ENCODE results near the gene ASCC1. TPM values are rescaled to one million over a fixed set of nuclear protein-coding genes. Genes with fewer than 3 reads are reported as not detected.
"Not testable (repeated sequence)": the region's sequence is repeated elsewhere in the genome, so short reads cannot be mapped to it uniquely, and the experiment has no call there.

ASCC1 gene
- polyA plus RNA-seq, 3 donors = 41.3 to 47.0 (median 46.5) TPM

GRCh38 chr10:72233621-72234020 is 17.5 kb upstream of the ASCC1 start:
- no peak for DNase-seq (ENCODE audit: extremely low read depth in 1 of 11, low read depth in 9 of 11, low spot score in 4 of 11)

GRCh38 chr10:72229261-72230251 is 13.5 kb upstream of the ASCC1 start:
- no peak for DNase-seq (ENCODE audit: extremely low read depth in 1 of 11, low read depth in 9 of 11, low spot score in 4 of 11)

GRCh38 chr10:72228318-72228751 is 12.3 kb upstream of the ASCC1 start:
- no peak for DNase-seq (ENCODE audit: extremely low read depth in 1 of 11, low read depth in 9 of 11, low spot score in 4 of 11)

GRCh38 chr10:72227826-72228225 is 11.8 kb upstream of the ASCC1 start:
- no peak for DNase-seq (ENCODE audit: extremely low read depth in 1 of 11, low read depth in 9 of 11, low spot score in 4 of 11)

DNA sequence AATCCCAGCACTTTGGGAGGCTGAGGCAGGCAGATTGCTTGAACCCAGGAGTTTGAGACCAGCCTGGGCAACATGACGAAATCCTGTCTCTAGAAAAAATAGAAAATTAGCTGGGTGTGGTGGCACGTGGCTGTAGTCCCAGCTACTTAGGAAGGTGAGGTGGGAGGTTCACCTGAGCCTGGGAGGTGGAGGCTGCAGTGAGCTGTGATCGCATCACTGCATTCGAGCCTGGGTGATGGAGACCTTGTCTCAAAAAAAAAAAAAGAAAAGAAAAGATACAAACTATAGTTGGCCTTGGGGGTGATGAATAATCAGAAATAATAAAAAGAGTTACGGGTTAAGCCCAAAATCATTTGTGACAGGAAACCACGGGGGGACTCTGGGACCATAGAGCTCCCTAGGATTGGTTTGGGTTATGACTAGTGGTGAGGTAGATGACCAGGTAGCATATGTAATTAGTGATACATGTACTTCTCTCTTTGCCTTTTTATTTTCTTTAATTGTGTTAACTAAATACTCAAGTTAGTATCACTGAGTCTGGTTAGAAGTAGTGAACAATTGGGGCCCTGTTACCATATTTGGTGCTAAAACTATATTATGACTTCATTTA is 10.4 kb upstream of the ASCC1 start:
- DNase-seq (ENCODE audit: extremely low read depth in 1 of 11, low read depth in 9 of 11, low spot score in 4 of 11) = no peak

- not testable (repeated sequence) for DNase-seq (ENCODE audit: extremely low read depth in 1 of 11, low read depth in 9 of 11, low spot score in 4 of 11)
These were observed 8.1 kb upstream of the ASCC1 start for GRCh38 chr10:72224191-72224590.

DNA sequence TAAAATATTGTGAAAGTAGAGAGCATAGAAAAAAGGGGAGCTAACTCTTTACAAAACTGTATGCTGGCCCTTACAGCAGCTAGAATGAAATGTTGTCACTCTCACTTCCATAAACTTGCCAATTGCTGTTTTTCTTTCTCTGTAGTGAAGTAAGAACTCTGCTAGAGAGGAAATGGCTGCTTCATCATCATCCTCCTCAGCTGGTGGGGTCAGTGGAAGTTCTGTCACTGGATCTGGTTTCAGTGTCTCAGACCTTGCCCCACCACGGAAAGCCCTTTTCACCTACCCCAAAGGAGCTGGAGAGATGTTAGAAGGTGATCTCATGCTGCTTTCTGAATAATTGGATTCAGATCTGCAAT is 7.6 kb upstream of the ASCC1 start:
- no peak for DNase-seq (ENCODE audit: extremely low read depth in 1 of 11, low read depth in 9 of 11, low spot score in 4 of 11)

DNA sequence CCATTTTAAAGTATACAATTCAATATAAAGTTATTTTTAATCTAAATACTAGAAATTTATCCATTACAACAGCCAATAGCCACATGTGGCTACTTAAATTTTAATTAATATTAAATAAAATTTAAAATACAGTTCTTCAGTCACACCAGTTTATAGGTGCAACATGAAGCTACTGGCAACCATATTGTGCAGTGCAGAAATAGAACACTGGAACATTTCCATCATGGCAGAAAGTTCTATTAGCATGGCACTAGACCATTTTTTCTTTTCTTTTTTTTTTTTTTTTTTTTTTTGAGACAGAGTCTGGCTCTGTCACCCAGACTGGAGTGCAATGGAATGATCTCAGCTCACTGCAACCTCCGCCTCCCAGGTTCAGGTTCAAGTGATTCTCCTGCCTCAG is 5.2 kb upstream of the ASCC1 start:
- DNase-seq (ENCODE audit: extremely low read depth in 1 of 11, low read depth in 9 of 11, low spot score in 4 of 11) = no peak

DNA sequence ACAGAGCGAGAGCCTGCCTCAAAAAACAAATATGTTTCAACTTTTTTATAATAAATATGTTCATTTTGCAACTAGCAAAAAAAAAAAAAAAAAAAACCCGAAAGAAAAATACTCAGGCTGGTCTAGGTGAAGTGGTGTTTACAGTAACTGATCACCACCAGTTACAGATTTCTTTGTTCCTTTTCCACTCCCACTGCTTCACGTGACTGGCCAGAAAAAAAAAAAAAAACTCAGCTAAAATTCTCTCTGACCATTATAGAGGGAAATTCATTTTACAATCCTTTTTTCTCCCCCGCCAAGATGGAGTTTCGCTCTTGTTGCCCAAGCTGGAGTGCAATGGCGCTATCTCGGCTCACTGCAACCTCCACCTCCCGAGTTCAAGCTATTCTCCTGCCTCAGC is 4.6 kb upstream of the ASCC1 start:
- DNase-seq (ENCODE audit: extremely low read depth in 1 of 11, low read depth in 9 of 11, low spot score in 4 of 11) = no peak

- no peak for DNase-seq (ENCODE audit: extremely low read depth in 1 of 11, low read depth in 9 of 11, low spot score in 4 of 11)
These were observed 3.2 kb upstream of the ASCC1 start for GRCh38 chr10:72219235-72219814.

- DNase-seq (ENCODE audit: extremely low read depth in 1 of 11, low read depth in 9 of 11, low spot score in 4 of 11) = no peak
These were observed 2.6 kb upstream of the ASCC1 start for GRCh38 chr10:72218726-72219125.

- DNase-seq (ENCODE audit: extremely low read depth in 1 of 11, low read depth in 9 of 11, low spot score in 4 of 11) = no peak
These were observed 2.2 kb upstream of the ASCC1 start for GRCh38 chr10:72218325-72218724.

DNA sequence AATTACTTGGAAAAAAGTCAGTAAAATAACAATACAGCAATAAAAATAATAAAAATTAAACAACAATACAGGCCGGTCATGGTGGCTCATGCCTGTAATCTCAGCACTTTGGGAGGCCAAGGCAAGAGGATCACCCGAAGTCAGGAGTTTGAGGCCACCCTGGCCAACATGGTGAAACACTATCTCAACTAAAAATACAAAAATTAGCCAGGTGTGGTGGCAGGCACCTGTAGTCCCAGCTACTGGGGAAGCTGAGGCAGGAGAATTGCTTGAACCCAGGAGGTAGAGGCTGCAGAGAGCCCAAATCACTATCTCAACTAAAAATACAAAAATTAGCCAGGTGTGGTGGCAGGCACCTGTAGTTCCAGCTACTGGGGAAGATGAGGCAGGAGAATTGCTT is 4.2 kb downstream of the ASCC1 start:
- DNase-seq (ENCODE audit: extremely low read depth in 1 of 11, low read depth in 9 of 11, low spot score in 4 of 11) = not testable (repeated sequence)

DNA sequence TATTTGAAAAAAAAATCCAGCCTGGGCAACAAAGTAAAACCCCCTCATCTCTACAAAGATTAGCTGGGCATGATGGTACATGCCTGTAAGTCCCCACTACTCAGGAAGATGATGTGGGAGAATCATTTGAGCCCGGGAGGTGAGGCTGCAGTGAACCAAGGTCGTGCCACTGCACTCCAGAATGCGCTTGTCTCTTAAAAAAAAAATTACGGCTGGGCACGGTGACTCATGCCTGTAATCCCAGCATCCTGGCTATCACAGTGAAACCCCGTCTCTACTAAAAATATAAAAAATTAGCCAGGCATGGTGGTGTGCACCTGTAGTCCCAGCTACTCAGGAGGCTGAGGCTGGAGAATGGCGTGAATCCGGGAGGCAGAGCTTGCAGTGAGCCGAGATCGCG is 4.7 kb downstream of the ASCC1 start:
- DNase-seq (ENCODE audit: extremely low read depth in 1 of 11, low read depth in 9 of 11, low spot score in 4 of 11) = not testable (repeated sequence)

DNA sequence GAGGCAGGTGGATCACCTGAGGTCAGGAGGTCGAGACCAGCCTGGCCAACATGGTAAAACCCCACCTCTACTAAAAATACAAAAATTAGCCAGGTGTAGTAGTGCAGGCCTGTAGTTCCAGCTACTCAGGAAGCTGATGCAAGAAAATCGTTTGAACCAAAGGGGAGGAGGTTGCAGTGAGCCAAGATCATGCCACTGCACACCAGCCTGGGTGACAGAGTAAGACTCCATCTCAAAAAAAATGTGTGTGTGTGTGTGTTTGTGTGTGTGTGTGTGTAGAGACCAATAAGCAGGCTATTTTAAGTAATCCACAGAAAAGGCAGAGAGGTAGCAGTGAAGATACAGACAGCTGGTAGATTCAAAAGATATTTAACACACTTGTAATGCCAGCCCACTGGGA is 7.5 kb downstream of the ASCC1 start:
- DNase-seq (ENCODE audit: extremely low read depth in 1 of 11, low read depth in 9 of 11, low spot score in 4 of 11) = not testable (repeated sequence)

- DNase-seq (ENCODE audit: extremely low read depth in 1 of 11, low read depth in 9 of 11, low spot score in 4 of 11) = no peak
These were observed 9.4 kb downstream of the ASCC1 start for GRCh38 chr10:72206511-72207229.

DNA sequence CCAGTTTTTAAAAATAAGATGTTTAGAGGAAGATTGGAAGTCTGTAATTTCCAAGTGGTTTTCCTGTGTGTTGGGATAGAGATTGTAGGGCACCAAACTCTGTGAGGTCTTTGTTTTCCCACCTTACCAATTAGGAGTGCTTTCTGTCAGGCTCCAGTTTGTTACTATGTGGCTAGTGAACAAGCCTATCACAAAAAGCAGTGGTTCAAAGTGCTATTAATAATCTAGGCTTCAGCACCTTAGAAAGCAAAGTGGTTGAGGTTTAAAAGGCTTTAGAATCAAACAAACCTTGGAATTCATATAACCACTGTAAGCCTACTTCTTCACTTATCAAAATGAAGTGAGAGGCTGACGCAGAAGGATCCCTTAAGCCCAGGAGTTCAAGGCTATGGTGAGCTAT is 11.4 kb downstream of the ASCC1 start:
- no peak for DNase-seq (ENCODE audit: extremely low read depth in 1 of 11, low read depth in 9 of 11, low spot score in 4 of 11)

DNA sequence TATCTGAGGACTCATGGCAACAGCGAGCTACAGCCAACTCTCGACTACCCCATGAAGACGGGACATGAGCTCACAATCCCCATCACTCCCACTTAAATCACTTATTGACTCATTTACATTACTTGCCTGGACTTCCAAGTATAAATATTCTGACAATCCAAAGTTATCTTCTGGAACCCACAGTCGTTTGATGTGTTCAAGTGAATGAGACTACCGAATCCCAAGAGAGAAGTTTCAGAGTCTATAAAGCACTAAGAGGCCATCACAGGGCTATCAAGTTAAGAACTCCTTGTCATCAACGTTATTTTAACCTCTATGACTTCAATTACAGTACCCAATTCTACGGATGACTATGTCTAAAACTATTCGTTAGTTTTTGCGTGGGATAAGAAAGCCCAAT is 11.8 kb downstream of the ASCC1 start:
- no peak for DNase-seq (ENCODE audit: extremely low read depth in 1 of 11, low read depth in 9 of 11, low spot score in 4 of 11)

- DNase-seq (ENCODE audit: extremely low read depth in 1 of 11, low read depth in 9 of 11, low spot score in 4 of 11) = no peak
These were observed 14.8 kb downstream of the ASCC1 start for GRCh38 chr10:72201293-72201692.

DNA sequence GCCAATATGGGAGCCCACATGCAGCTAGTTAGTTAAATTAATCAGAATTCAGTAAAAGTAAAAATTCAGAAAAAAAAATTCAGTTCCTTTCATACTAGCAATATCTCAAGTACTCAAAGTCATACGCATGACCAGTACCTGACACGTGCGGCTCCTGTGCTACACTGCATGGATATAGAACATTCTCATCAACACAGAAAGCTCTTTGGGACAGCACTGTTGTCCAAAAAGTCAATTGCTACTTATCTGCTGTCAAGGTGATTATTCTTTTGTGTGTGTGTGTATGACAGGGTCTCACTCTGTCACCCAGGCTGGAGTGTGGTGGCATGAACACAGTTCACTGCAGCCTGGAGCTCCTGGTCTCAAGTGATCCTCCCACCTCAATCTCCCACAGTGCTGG is 15.2 kb downstream of the ASCC1 start:
- DNase-seq (ENCODE audit: extremely low read depth in 1 of 11, low read depth in 9 of 11, low spot score in 4 of 11) = no peak
